NCI-H1092 (cell line): ENCODE results near the gene ABCC1.

Experiments used
- DNase-seq: peaks from one replicate; lab custom pipeline; 2025; lab: John Stamatoyannopoulos, UW

The ABCC1 gene

GRCh38 chr16:15993946-15994665 is 44.7 kb downstream of the ABCC1 start:
- DNase-seq = no peak

GRCh38 chr16:15996432-15997109 is 47.2 kb downstream of the ABCC1 start:
- DNase-seq = no peak

- no peak for DNase-seq
These were observed 51.3 kb downstream of the ABCC1 start for GRCh38 chr16:16000685-16001084.

- no peak for DNase-seq
These were observed 52.3 kb downstream of the ABCC1 start for GRCh38 chr16:16001596-16002255.

GRCh38 chr16:16003719-16004313 is 54.4 kb downstream of the ABCC1 start:
- no peak for DNase-seq

- DNase-seq = no peak
These were observed 54.9 kb downstream of the ABCC1 start for GRCh38 chr16:16004314-16004749.

GRCh38 chr16:16005721-16006120 is 56.3 kb downstream of the ABCC1 start:
- DNase-seq = no peak

- DNase-seq = no peak
These were observed 57.2 kb downstream of the ABCC1 start for GRCh38 chr16:16006650-16007049.

GRCh38 chr16:16007743-16008111 is 58.3 kb downstream of the ABCC1 start:
- DNase-seq = no peak

- DNase-seq = no peak
These were observed 59.2 kb downstream of the ABCC1 start for GRCh38 chr16:16008666-16009065.

- no peak for DNase-seq
These were observed 60.0 kb downstream of the ABCC1 start for GRCh38 chr16:16009401-16009800.

- DNase-seq = no peak
These were observed 60.8 kb downstream of the ABCC1 start for GRCh38 chr16:16010194-16010593.

GRCh38 chr16:16012144-16012543 is 62.7 kb downstream of the ABCC1 start:
- DNase-seq = no peak

GRCh38 chr16:16013812-16014211 is 64.4 kb downstream of the ABCC1 start:
- DNase-seq = no peak

GRCh38 chr16:16014329-16015224 is 65.2 kb downstream of the ABCC1 start:
- DNase-seq = peak; percentile 20

- no peak for DNase-seq
These were observed 66.4 kb downstream of the ABCC1 start for GRCh38 chr16:16015849-16016248.

- no peak for DNase-seq
These were observed 67.1 kb downstream of the ABCC1 start for GRCh38 chr16:16016388-16016964.

GRCh38 chr16:16017812-16018211 is 68.4 kb downstream of the ABCC1 start:
- no peak for DNase-seq

- DNase-seq = no peak
These were observed 69.3 kb downstream of the ABCC1 start for GRCh38 chr16:16018705-16019104.

- no peak for DNase-seq
These were observed 70.1 kb downstream of the ABCC1 start for GRCh38 chr16:16019488-16019887.

- DNase-seq = no peak
These were observed 70.9 kb downstream of the ABCC1 start for GRCh38 chr16:16020291-16020690.
